GM12878 (cell line): ENCODE measurements around the gene PHF23. TPM values are rescaled to one million over a fixed set of nuclear protein-coding genes. Genes with fewer than 3 reads are reported as not detected.
A peak's percentile ranks its signal among the peaks of the same experiment; 100 is the strongest.

Experiments
- ATAC-seq: fragments of 200-7000 bp; cut with Tn5 transposase; 3 replicates; pipeline ENCODE4 v1.9.1; 2020; ENCODE audit warnings: mild to moderate bottlenecking, moderate library complexity
- BruUV-seq: library from RNA; stranded (reverse); fragments of 400-500 nt; replicated peaks from 2 replicates; lab custom pipeline; 2021; lab: Mats Ljungman, UMichigan
- CTCF ChIA-PET: fragments of 300-600 bp; sonication (Branson Sonifier 250); formaldehyde crosslinking; extraction: SDS; loops from one replicate; lab custom pipeline; 2021; ENCODE audit warnings: inconsistent platforms; lab: Yijun Ruan, JAX
- POLR2A ChIA-PET: fragments of 350-600 bp; formaldehyde crosslinking; extraction: SDS; loops from one replicate; lab custom pipeline; 2021; ENCODE audit warnings: inconsistent platforms; lab: Charles Lee
- RAD21 ChIA-PET: fragments of 300-600 bp; sonication (Branson Sonifier 250); formaldehyde crosslinking; loops from one replicate; lab custom pipeline; 2023; ENCODE audit warnings: antibody characterized with exemption; ENCODE audit not compliant: unreplicated experiment; lab: Charles Lee
- SMC1A ChIA-PET: fragments of 300-600 bp; sonication (Branson Sonifier 250); formaldehyde crosslinking; loops from one replicate; lab custom pipeline; 2023; ENCODE audit not compliant: unreplicated experiment, uncharacterized antibody; lab: Charles Lee
- DNase-seq: peaks from one replicate; pipeline ENCODE4 v3.0.0-alpha.2; 2011; ENCODE audit warnings: low read depth, low spot score
- FAIRE-seq: peaks from 3 replicates; lab custom pipeline; 2011; peaks lifted over from hg19 to GRCh38; lab: Jason Lieb, UNC
- H2AFZ ChIP-seq: 2 replicates; pipeline ENCODE4 v1.6.0; 2011; ENCODE audit warnings: low read depth, low read length, control low read depth; ENCODE audit not compliant: control insufficient read depth
- H3K27ac ChIP-seq: 2 replicates; pipeline ENCODE4 v1.5.1; 2011; ENCODE audit warnings: control low read depth; ENCODE audit not compliant: control insufficient read depth, insufficient read depth
- H3K27me3 ChIP-seq, 2 experiments: replicated peaks in 1 of 2; 2 replicates each; pipeline versions ENCODE4 v1.6.0 to v1.6.1; 2011; ENCODE audit warnings: low read length in 1 of 2; ENCODE audit not compliant: control insufficient read depth in 2 of 2, insufficient read depth in 2 of 2
- H3K36me3 ChIP-seq, 2 experiments: 2 replicates each; pipeline ENCODE4 v1.5.1; 2011; ENCODE audit warnings: low read length in 1 of 2; ENCODE audit not compliant: control insufficient read depth in 2 of 2, insufficient read depth in 2 of 2
- H3K4me1 ChIP-seq: 2 replicates; pipeline ENCODE4 v1.6.1; 2011; ENCODE audit warnings: mild to moderate bottlenecking, low read length, moderate library complexity, mixed read lengths; ENCODE audit not compliant: control insufficient read depth, insufficient read depth
- H3K4me2 ChIP-seq: 2 replicates; pipeline ENCODE4 v1.6.0; 2011; ENCODE audit warnings: control low read depth; ENCODE audit not compliant: control insufficient read depth, insufficient read depth
- H3K4me3 ChIP-seq: fragments of 200-600 bp; sonication (generic); 2 replicates; pipeline ENCODE4 v1.5.1; 2016
- H3K79me2 ChIP-seq: 2 replicates; pipeline ENCODE4 v1.6.0; 2011; ENCODE audit warnings: low read length; ENCODE audit not compliant: control insufficient read depth, insufficient read depth
- H3K9ac ChIP-seq: 2 replicates; pipeline ENCODE4 v1.8.0; 2011; ENCODE audit warnings: low read length, control low read depth, mixed read lengths; ENCODE audit not compliant: control insufficient read depth, insufficient read depth
- H3K9me3 ChIP-seq: replicated peaks from 3 replicates; pipeline ENCODE4 v1.5.1; 2011; ENCODE audit warnings: mild to moderate bottlenecking, low read length; ENCODE audit not compliant: control insufficient read depth, insufficient read depth
- H4K20me1 ChIP-seq: 2 replicates; pipeline ENCODE4 v1.6.0; 2011; ENCODE audit not compliant: control insufficient read depth, insufficient read depth
- POU2F2 ChIP-seq: IDR thresholded peaks from 3 replicates; pipeline ENCODE4 v1.6.1; 2011; ENCODE audit warnings: low read depth, mild to moderate bottlenecking, low read length, borderline replicate concordance
- RCOR1 ChIP-seq: conservative IDR thresholded peaks from 2 replicates; pipeline ENCODE4 v1.6.1; 2012; ENCODE audit warnings: low read depth, low read length, improper control_type of control experiment
- WGBS: methylation state at CpG from one replicate; pipeline ENCODE4 v1.1.6; 2016; ENCODE audit warnings: low lambda C conversion rate; ENCODE audit not compliant: insufficient replicate concordance, insufficient coverage; ENCODE audit errors: missing lambda C conversion rate; 5-methylcytosine and 5-hydroxymethylcytosine counted together
- in situ Hi-C: fragments of 300-500 bp; cut with MboI; formaldehyde crosslinking; loops from 9 replicates; pipeline ENCODE4 v1.14.3; 2018; ENCODE audit warnings: mixed read lengths
- intact Hi-C: fragments of 100-400 bp; cut with micrococcal nuclease; formaldehyde crosslinking; loops from one replicate; pipeline ENCODE4 v1.14.2; 2022; ENCODE audit not compliant: unreplicated experiment
- polyA plus RNA-seq, 11 experiments: library from polyadenylated mRNA; depleted of rRNA in 4 of 11; unstranded in 6 of 11; stranded (reverse) in 5 of 11; fragments of >200 nt; fragmentation: Nextera tagmentation in 4 of 11; fragmentation: Illumina TruSeq in 1 of 11; extraction: Ambion mirVana in 4 of 11; extraction: Trizol in 1 of 11; gene quantifications; 1 replicate in 1 of 11; 2 replicates in 10 of 11; pipeline versions ENCODE4 v1.2.1 to v1.2.3, GENCODE V29; 2011 to 2016; ENCODE audit warnings: inconsistent platforms in 2 of 11, missing spikeins in 2 of 11, low read depth in 1 of 11
- total RNA-seq, 4 experiments: library from RNA; depleted of rRNA in 3 of 4; stranded (reverse); fragments of >200 nt in 3 of 4; fragmentation: Illumina TruSeq in 1 of 4; extraction: Trizol in 1 of 4; gene quantifications; 2 replicates each; pipeline versions ENCODE4 v1.2.1 to v1.2.3, GENCODE V29; 2013 to 2021
- TF ChIP-seq, protein P1 (sequence below): fragments of 450-650 bp; IDR thresholded peaks from 2 replicates; pipeline ENCODE4 v1.6.1; 2016; ENCODE audit warnings: mild to moderate bottlenecking

The PHF23 gene
- total and polyA plus RNA-seq, 10 of the 15 experiments (the other 5 are each of a cell fraction or from before 2014, with no cell fraction given): 8.2 to 84.8 (median 32.6) TPM

DNA sequence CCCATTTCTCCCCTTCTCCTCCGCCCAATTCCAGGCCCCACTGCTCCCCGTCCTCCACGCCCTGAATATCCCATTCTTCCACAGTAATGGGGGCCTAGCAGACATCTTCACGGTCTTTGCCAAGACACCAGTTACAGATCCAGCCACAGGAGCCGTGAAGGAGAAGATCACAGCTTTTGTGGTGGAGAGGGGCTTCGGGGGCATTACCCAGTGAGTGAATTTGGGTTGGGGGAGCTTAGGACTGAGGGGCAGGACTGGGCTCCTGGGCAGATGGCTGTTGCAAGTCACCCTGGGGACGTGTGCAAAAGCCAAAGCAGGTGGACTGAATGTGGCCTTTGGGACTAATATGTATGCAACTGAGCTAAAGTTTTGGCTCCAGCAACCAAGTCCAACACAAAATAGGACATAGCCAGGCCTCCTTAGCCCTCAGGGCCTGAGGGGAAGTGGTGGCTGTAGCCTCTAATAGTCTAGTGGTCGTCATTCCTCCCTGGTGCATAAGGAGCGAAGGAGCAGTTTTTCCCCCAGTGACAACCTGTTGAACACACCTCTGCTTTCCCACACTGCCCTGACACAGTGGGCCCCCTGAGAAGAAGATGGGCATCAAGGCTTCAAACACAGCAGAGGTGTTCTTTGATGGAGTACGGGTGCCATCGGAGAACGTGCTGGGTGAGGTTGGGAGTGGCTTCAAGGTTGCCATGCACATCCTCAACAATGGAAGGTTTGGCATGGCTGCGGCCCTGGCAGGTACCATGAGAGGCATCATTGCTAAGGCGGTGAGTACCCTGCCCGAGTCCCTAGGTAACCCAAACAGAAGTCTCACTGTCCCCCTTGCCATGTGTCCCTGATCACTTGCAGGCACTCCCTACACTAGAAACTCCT lies 16.9 kb downstream of the PHF23 start:
- no peak overlapping the region for H3K4me2 ChIP-seq
- TF ChIP-seq, protein P1, sequence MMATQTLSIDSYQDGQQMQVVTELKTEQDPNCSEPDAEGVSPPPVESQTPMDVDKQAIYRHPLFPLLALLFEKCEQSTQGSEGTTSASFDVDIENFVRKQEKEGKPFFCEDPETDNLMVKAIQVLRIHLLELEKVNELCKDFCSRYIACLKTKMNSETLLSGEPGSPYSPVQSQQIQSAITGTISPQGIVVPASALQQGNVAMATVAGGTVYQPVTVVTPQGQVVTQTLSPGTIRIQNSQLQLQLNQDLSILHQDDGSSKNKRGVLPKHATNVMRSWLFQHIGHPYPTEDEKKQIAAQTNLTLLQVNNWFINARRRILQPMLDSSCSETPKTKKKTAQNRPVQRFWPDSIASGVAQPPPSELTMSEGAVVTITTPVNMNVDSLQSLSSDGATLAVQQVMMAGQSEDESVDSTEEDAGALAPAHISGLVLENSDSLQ: no peak
- TF ChIP-seq POU2F2 (peak; percentile 9; the same call in 1 of the 3 replicates), RCOR1 (no peak)
- H3K27ac ChIP-seq: no peak overlapping the region
- 88% methylated on average over 15 of the region's 15 CpGs for WGBS
- H3K4me3 ChIP-seq: no peak overlapping the region
- SMC1A ChIA-PET: interaction anchor here (2.0 to 4.8 kb wide), 2 partner anchors 19 to 74 kb away, joined by 19 to 34 read pairs; partner anchors contain the start of gene GABARAP
- no peak overlapping the region for H3K9ac ChIP-seq
- DNase-seq (no peak), FAIRE-seq (no peak), ATAC-seq (no peak)
- TSS peak; percentile 47 for BruUV-seq
- H2AFZ ChIP-seq: no peak overlapping the region
- peaks cover 14% of the 10 kb centered on the region for H3K79me2 ChIP-seq
- no peaks in the 10 kb centered on the region for H3K27me3 ChIP-seq
- H3K36me3 ChIP-seq: peaks cover 15 to 22% of the 10 kb centered on the region in 2 experiments
- CTCF ChIA-PET: interaction anchor here (2.8 to 5.1 kb wide), 4 partner anchors 10 to 75 kb away, joined by 9 to 70 read pairs (median 55); partner anchors contain the start of genes DVL2, GABARAP and PHF23
- in situ Hi-C loops (no loop called here), intact Hi-C loops (no loop called here)
- POLR2A ChIA-PET: interaction anchor here (0.6 to 5.9 kb wide), 4 partner anchors 11 to 120 kb away, joined by 3 to 60 read pairs (median 36); partner anchors contain the start of genes CTDNEP1, DVL2, ELP5 and GABARAP
- RAD21 ChIA-PET: no interaction called here
- H4K20me1 ChIP-seq: no peaks in the 10 kb centered on the region
- H3K9me3 ChIP-seq: no peaks in the 10 kb centered on the region
- H3K4me1 ChIP-seq: peaks cover 12% of the 10 kb centered on the region
